Ovary (tissue), 9 donors: ENCODE data around the gene MKRN2OS. TPM values are rescaled to one million over a fixed set of nuclear protein-coding genes. Genes with fewer than 3 reads are reported as not detected.

Experiments
- DNase-seq, 5 donors: peaks; one replicate each; pipeline ENCODE4 v3.0.0-alpha.2; 2019 to 2020
- H3K27ac ChIP-seq, 2 donors: fragments of 200-600 bp; one replicate each; pipeline versions ENCODE4 v1.5.1 to v1.8.0; 2019 to 2022
- H3K27me3 ChIP-seq: fragments of 200-600 bp; one replicate; pipeline ENCODE4 v1.8.0; 2022
- H3K36me3 ChIP-seq: fragments of 200-600 bp; sonication (generic); one replicate; pipeline ENCODE4 v1.5.1; 2019
- H3K4me1 ChIP-seq: one replicate; pipeline ENCODE4 v1.8.1; 2013; ENCODE audit warnings: mild to moderate bottlenecking, moderate library complexity; ENCODE audit not compliant: insufficient read depth
- H3K4me3 ChIP-seq: fragments of 200-600 bp; sonication (generic); one replicate; pipeline ENCODE4 v1.5.1; 2017
- H3K9me3 ChIP-seq, 2 donors: fragments of 200-600 bp in 1 of 2; sonication (generic) in 1 of 2; one replicate each; pipeline versions ENCODE4 v1.5.1 to v1.8.1; 2013 to 2019; ENCODE audit warnings: mild to moderate bottlenecking in 1 of 2, moderate library complexity in 1 of 2
- CTCF ChIP-seq, 3 donors: fragments of 450-650 bp in 2 of 3; fragments of 200-600 bp in 1 of 3; IDR thresholded peaks; one replicate each; pipeline versions ENCODE4 v1.5.1 to v1.8.0; 2016 to 2022; ENCODE audit warnings: antibody characterized with exemption in 3 of 3, mild to moderate bottlenecking in 1 of 3
- EP300 ChIP-seq: sonication (generic); formaldehyde crosslinking; IDR thresholded peaks from one replicate; pipeline ENCODE4 v1.6.1; 2017; ENCODE audit warnings: antibody characterized with exemption
- POLR2A ChIP-seq: fragments of 450-650 bp; IDR thresholded peaks from one replicate; pipeline ENCODE4 v1.6.1; 2017; ENCODE audit warnings: antibody characterized with exemption, mild to moderate bottlenecking, moderate library complexity
- WGBS, 3 donors: extraction: QIAGEN DNeasy Blood & Tissue Kit in 1 of 3; methylation state at CpG; one replicate each; pipeline versions ENCODE4 v1.1.5 to v1.1.7; 2013 to 2017; 5-methylcytosine and 5-hydroxymethylcytosine counted together
- intact Hi-C, 4 donors: fragments of 100-400 bp; cut with DNase I; formaldehyde crosslinking; loops; one replicate each; pipeline versions ENCODE4 v1.11.0 to v1.15.1; 2022 to 2023
- polyA plus RNA-seq, 2 donors: library from polyadenylated mRNA; stranded (reverse); fragments of 200-250 nt in 1 of 2; fragments of 350-450 nt in 1 of 2; fragmentation: Illumina TruSeq in 1 of 2; extraction: RNeasy Lipid Tissue Mini Kit (QIAGEN cat#74804) in 1 of 2; gene quantifications; one replicate each; pipeline ENCODE4 v1.2.3, GENCODE V29; 2013 to 2014
- total RNA-seq, 7 donors: library from RNA; depleted of rRNA in 2 of 7; stranded (reverse); fragments of >200 nt in 2 of 7; fragmentation: NEBNext Ultra II Directional in 3 of 7; extraction: Animal tissue kit (Norgen Biotek cat#: 25700) in 3 of 7; gene quantifications; one replicate each; pipeline versions ENCODE4 v1.1.0 to v1.2.4, GENCODE V29; 2016 to 2023
- donor health status: DM: no; HTN: no; CAD: no; lungs with moderate emphysema.
- donor health status: DM: no; HTN: no; CAD: no.
- donor health status: Bipolar disorder and iron deficiency.
- donor health status: DM: yes; HTN: yes; CAD: no.
- donor health status: DM: no; HTN: no; CAD: no.
- donor health status: DM: yes; HTN: yes; CAD: no.

Gene MKRN2OS
- total and polyA plus RNA-seq, 9 donors: 0.27 to 1.1 TPM; not detected in 7

- H3K4me1 ChIP-seq: peaks cover 4% of the 10 kb centered on the region
- intact Hi-C loops: no loop called here
- no peak overlapping the region for H3K27ac ChIP-seq
These were observed 16.1 kb upstream of the MKRN2OS start for GRCh38 chr3:12561397-12561796.

GRCh38 chr3:12560505-12561190, 15.3 kb upstream of the MKRN2OS start:
- WGBS, 3 donors: 72 to 75% (median 74%) methylated on average over 5 of the region's 5 CpGs
- no peaks in the 10 kb centered on the region for H3K9me3 ChIP-seq
- H3K4me3 ChIP-seq: no peak overlapping the region
- DNase-seq: no peak
- H3K4me1 ChIP-seq: peaks cover 5% of the 10 kb centered on the region
- H3K27ac ChIP-seq: no peak overlapping the region
- no peaks in the 10 kb centered on the region for H3K36me3 ChIP-seq
- H3K27me3 ChIP-seq: no peaks in the 10 kb centered on the region
- TF ChIP-seq EP300: no peak
- TF ChIP-seq CTCF (IDR thresholded peaks at IDR 0.05): no peak
- TF ChIP-seq POLR2A: no peak
- intact Hi-C loops: no loop called here

More at GRCh38 chr3:12561397-12561796, 16.1 kb upstream of the MKRN2OS start:
- WGBS, 3 donors: 81 to 84% (median 81%) methylated on average over 2 of the region's 2 CpGs
- TF ChIP-seq POLR2A: no peak
- TF ChIP-seq CTCF (IDR thresholded peaks at IDR 0.05): no peak
- no peak for TF ChIP-seq EP300
- H3K27me3 ChIP-seq: no peaks in the 10 kb centered on the region
- H3K36me3 ChIP-seq: no peaks in the 10 kb centered on the region
- no peak overlapping the region for H3K4me3 ChIP-seq
- H3K9me3 ChIP-seq: peaks cover 0 to 4% of the 10 kb centered on the region in 2 donors
- DNase-seq: no peak

- Histone ChIP-seq H3K4me1 (peaks cover 6% of the 10 kb centered on the region), H3K27ac (no peak overlapping the region), H3K36me3 (no peaks in the 10 kb centered on the region), H3K9me3 (no peaks in the 10 kb centered on the region), H3K27me3 (no peaks in the 10 kb centered on the region), H3K4me3 (no peak overlapping the region)
- DNase-seq: no peak
- WGBS, 3 donors: 76 to 88% (median 76%) methylated on average over 3 of the region's 3 CpGs
- TF ChIP-seq EP300 (no peak), CTCF (IDR thresholded peaks at IDR 0.05) (no peak), POLR2A (no peak)
- intact Hi-C loops: loop anchor here in 1 of 4 donors (5.0 kb wide), 1 partner anchor 103 kb away; the partner anchor contains the start of gene RAF1
These were observed 14.2 kb upstream of the MKRN2OS start for GRCh38 chr3:12559520-12559919.

DNA sequence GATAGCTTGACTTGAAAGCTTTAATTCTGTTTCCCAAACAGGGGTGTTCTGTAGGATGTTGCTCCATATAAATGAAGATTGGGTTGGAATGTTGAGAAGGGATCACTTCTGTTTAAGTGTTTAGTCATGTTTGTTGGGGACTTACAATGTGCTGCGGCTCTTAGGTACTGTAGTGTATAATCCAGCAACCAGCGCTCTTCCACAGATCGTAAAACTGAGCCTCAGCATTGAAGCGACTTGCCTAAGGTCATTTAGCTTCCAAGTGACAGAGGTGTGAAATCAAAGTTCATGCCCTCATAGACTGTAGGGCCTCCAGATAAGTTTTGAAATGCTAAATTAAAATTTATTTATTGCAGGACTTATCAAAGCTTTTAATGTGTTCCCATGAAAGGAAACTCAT, 13.4 kb upstream of the MKRN2OS start:
- intact Hi-C loops: loop anchor here in 1 of 4 donors (5.0 kb wide), 1 partner anchor 104 kb away; the partner anchor contains the start of gene RAF1
- H3K4me3 ChIP-seq: no peak overlapping the region
- H3K4me1 ChIP-seq: peaks cover 7% of the 10 kb centered on the region
- no peak for DNase-seq
- H3K9me3 ChIP-seq: no peaks in the 10 kb centered on the region
- no peaks in the 10 kb centered on the region for H3K27me3 ChIP-seq
- no peak for TF ChIP-seq EP300
- TF ChIP-seq CTCF (IDR thresholded peaks at IDR 0.05): no peak
- TF ChIP-seq POLR2A: no peak
- H3K27ac ChIP-seq: no peak overlapping the region
- WGBS, 3 donors: 75 to 84% (median 75%) methylated on average over 4 of the region's 4 CpGs
- no peaks in the 10 kb centered on the region for H3K36me3 ChIP-seq
